Upper lobe of left lung (tissue), 4 donors: Measurements from ENCODE around the gene MCTP2.

Experiments
- CTCF ChIP-seq, 6 experiments: fragments of 450-650 bp in 4 of 6; fragments of 200-600 bp in 2 of 6; sonication (generic) in 2 of 6; IDR thresholded peaks; one replicate each; pipeline ENCODE4 v1.5.1; 2016 to 2019; ENCODE audit warnings: antibody characterized with exemption in 6 of 6
- EP300 ChIP-seq, 4 donors: sonication (generic); formaldehyde crosslinking; IDR thresholded peaks; one replicate each; pipeline ENCODE4 v1.5.1; 2017; ENCODE audit warnings: antibody characterized with exemption in 4 of 4, control low read depth in 2 of 4
- POLR2A ChIP-seq, 4 donors: fragments of 450-650 bp; IDR thresholded peaks; one replicate each; pipeline ENCODE4 v1.5.1; 2016 to 2017; ENCODE audit warnings: antibody characterized with exemption in 4 of 4, mild to moderate bottlenecking in 2 of 4

- TF ChIP-seq CTCF (IDR thresholded peaks at IDR 0.05) = peak in 3 of 6 experiments; percentile 14 to 26 (median 14)
- TF ChIP-seq POLR2A (IDR thresholded peaks at IDR 0.05) = no peak
- TF ChIP-seq EP300 (IDR thresholded peaks at IDR 0.05) = no peak
These were observed 181.8 kb downstream of the MCTP2 start for GRCh38 chr15:94412979-94413746.
